GM21825 (cell line): ENCODE data around the gene SOX14.

Source experiments
- ATAC-seq: cut with Tn5 transposase; IDR thresholded peaks from one replicate; pipeline ENCODE4 v1.9.1; 2021; ENCODE audit warnings: mild to moderate bottlenecking, moderate library complexity; ENCODE audit not compliant: unreplicated experiment

SOX14 gene

DNA sequence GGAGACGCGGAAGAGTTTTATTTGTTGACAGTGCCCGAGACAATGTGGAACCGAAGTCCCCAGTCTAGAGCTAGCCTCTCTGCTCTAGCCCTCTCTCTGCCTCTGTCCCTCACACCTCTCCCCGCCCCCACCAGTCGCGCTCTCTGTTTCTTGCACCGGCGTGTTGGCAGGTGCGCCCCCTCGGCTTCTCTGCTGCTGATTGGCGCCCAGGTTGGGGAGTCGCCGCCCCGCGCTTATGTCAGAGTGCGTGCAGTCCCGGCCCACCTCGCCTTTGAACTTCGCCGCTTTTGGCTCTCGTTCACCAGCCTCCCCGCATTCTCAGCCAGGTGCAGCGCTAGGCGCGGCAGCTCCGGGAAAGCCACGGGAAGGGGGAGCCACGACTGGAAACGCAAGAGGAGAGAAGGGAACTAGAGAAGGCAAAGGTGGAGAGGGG lies at the start of gene SOX14:
TSS of gene SOX14 (plus strand) at position 315 of the 433 bp plus-strand sequence. CDS start 470 bp downstream, outside the sequence.
- ATAC-seq, result no peak

DNA sequence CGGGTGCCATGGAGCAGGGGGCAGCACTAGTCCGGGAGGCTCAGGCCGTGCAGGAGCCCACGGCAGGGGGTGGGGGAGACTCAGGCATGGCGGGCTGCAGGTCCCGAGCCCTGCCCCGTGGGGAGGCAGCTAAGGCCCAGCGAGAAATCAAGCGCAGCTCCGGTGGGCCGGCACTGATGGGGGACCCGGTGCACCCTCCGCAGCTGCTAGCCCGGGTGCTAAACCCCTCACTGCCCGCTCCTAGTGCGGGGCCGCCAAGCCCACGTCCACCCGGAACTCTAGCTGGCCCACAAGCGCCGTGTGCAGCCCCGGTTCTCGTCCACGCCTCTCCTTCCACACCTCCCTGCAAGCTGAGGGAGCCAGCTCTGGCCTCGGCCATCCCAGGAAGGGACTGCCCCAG lies 49.6 kb upstream of the SOX14 start:
- ATAC-seq, result no peak

GRCh38 chr3:137724240-137724639 lies 39.9 kb upstream of the SOX14 start:
- no peak for ATAC-seq

- no peak for ATAC-seq
These were observed 26.9 kb upstream of the SOX14 start for GRCh38 chr3:137737208-137737607.

- no peak for ATAC-seq
These were observed 25.4 kb upstream of the SOX14 start for GRCh38 chr3:137738710-137739109.

GRCh38 chr3:137743608-137744007 lies 20.5 kb upstream of the SOX14 start:
- ATAC-seq, result no peak

GRCh38 chr3:137746808-137747207 lies 17.3 kb upstream of the SOX14 start:
- no peak for ATAC-seq

DNA sequence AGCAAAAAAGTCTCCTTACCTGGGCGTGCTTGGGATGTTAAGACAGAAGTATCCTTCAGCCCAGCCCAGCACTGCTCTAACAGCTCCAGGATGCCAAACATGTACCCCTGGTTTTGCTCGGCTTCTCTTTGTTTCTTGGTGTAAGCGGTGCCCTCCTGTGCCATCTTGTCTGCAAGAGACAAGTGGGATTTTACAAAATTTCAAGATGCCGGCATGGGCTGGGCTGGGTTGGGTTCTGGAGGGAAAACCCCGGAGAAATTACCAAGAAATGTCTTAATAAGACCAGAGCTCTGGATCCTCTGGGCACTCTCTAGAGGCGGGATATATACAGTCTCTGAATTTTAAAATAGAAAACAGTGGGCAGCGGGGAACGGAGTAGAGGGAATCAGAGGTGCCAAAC lies 4.6 kb upstream of the SOX14 start:
- no peak for ATAC-seq

DNA sequence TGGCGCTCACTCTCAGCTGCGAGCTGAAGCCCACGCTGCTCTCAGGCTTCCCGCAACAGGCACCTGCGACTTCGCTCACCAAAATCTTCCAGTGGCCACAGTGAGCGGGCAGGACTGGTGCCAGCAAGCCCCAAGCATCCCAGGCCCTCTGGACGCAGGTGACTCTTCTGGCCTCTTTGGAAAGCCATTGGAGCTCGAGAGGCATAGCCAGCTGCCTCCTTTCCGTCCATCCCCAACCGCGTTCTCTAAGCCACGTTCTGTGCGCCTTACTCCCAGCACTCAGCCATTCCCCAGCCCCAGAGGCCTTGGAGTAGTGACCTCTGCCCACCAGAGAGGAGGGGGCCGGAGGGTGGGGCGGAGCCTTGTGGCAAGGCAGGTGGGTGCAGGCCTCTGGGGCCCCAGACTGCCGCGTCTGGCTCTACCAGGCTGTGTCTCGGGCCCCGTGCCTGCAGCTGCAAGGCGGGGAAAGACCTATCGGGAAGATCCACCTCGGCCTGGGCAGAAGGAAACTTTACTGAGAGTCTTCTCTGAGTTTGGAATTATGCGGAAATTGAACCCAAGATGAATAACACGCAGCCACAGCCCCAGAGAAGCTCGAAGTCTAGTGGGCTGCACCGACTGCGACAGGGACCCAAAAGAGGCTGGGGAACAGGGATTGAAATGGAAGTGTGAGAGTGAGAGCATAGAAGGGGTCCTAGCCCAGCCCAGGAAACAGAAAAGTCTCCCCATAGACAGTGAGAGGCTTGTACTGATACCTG lies 3.6 kb upstream of the SOX14 start:
- no peak for ATAC-seq

DNA sequence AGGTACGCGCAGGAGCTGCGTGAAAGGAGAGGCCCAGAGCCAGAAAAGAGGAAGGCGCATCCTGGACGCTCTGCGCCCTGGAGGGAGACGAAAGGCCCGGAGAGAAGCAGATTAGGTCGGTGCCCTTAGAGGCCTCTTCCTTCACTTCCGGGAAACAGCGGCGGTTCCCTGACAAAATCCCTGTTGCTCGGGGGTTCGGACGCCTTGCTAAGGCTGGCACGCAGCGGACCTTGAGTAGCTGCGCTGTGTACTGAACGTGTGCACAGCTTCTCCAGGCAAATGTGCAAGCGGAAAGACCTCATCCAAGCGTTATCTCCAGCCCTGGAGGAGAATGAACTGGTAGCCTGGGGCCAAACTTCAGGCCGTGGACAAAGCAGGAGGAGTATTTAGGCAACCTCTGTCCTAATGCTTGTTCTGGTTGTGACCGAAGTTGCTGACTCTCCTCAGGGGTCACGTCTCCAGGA lies 3.0 kb upstream of the SOX14 start:
- no peak for ATAC-seq

GRCh38 chr3:137761563-137762503 lies 2.3 kb upstream of the SOX14 start:
- ATAC-seq, result no peak

DNA sequence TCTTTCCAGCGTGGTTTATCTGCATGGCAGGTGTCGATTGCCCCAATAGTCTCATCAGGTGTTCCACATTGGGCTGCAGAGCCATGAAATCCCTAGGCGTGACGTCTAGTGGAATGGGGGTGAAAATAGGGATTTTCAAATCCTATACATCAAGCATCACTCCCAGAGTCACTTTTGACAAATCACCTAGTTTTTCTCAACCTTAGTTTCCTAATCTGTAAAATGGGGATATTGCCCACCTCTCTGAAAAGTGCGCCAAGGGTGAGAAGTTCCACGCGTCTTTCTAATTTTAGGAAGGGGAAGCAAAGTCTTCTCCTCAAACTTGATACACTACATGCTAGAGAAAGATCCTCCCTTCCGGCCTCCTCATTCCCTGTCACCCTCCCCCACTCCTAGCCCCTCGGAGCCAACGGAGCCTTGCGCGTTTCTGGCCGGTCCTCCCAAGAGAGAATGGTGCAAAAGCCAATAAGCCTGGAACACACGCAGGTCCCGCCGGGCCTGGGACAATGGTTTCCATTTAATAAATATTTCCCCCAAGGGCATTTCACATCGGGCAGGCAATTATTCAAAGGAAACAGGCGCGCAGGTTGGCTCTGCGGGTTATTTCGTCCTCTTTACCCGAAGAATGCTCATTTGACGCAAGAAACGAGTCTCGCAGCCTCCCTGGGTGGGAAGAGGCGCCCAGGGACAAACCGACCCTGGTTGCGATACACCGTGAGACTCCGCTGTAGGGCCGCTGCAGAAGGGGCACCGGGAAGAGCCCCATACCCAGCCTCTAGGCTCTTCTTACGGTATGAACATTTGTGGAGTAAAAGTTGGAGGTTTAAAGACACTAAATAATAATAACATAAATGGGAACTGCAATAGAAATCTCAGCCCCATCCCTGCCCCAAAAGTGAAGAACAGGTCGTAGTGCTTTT lies 1.2 kb upstream of the SOX14 start:
- ATAC-seq, result no peak

DNA sequence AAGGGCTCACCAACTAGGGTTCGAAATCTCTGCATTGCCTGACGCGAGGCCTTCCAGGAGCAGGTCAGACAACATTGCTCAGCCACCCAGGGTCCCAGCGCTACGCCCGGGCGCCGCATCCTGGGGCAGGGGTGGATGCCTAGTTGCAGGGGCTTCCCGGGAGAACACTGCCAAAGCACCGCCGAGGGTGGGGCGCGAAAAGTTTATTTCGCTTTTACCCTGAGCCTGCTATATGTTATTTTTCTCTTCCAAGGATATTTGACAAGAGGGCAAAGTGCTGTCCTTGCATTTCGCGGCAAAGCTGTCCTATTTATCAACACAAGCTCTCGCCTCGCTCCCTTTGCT lies 549 bp upstream of the SOX14 start:
- ATAC-seq, result no peak

DNA sequence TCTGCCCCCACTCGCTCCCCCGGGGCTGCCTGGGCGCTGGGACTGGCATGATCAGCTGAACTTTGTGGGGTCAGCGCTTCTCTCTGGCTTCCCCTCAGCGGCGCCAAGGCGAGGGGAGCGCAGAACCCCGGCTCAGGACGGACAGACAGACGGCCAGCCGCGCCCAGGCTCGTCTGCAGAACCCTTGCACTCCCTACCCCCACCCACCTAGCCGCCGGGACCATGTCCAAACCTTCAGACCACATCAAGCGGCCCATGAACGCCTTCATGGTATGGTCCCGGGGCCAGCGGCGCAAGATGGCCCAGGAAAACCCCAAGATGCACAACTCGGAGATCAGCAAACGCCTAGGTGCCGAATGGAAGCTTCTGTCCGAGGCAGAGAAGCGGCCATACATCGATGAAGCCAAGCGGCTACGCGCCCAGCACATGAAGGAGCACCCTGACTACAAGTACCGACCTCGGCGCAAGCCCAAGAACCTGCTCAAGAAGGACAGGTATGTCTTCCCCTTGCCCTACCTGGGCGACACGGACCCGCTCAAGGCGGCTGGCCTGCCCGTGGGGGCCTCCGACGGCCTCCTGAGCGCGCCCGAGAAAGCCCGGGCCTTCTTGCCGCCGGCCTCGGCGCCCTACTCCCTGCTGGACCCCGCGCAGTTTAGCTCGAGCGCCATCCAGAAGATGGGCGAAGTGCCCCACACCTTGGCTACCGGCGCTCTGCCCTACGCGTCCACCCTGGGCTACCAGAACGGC lies 621 bp downstream of the SOX14 start:
- ATAC-seq, result no peak

DNA sequence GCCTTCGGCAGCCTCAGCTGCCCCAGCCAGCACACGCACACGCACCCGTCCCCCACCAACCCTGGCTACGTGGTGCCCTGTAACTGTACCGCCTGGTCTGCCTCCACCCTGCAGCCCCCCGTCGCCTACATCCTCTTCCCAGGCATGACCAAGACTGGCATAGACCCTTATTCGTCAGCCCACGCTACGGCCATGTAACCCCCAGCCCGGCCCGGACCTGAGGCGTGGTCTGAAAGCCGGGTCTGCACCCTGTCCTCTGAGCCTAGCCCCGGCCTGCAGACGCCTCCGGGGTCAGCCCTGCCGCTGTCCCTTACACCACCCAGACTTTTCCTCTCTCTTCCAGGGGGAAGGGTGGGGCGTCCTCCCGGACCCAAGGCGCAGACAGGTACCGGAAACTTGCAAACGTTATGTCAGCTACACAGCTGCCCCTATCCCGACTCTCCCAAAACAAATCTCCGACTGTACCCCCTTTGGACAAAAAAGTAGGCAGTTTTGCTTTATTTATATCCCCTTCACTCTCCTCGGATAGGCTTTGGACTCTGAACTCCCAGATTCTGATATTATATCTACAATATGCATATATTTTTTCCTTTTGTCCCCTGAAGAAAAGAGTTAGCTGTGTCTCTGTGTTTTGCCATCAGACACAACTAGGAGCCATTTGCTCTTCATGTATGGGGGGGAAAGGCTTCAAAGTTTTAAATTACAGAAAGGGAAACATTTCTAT lies 1.4 kb downstream of the SOX14 start:
- ATAC-seq, result no peak

- no peak for ATAC-seq
These were observed 2.1 kb downstream of the SOX14 start for GRCh38 chr3:137766041-137766875.

GRCh38 chr3:137766876-137767537 lies 2.9 kb downstream of the SOX14 start:
- no peak for ATAC-seq
